GM12864 (cell line): ENCODE measurements around the gene NIPAL3.
A peak's percentile ranks its signal among the peaks of the same experiment; 100 is the strongest.

ENCODE experiments used
- DNase-seq: peaks from one replicate; pipeline ENCODE4 v3.0.0-alpha.2; 2011; ENCODE audit warnings: low read depth
- H3K4me3 ChIP-seq: 2 replicates; pipeline ENCODE4 v1.5.1; 2011; ENCODE audit warnings: mild to moderate bottlenecking, low read depth, low read length, control low read depth
- TF ChIP-seq, protein P1 (sequence below): IDR thresholded peaks from 2 replicates; pipeline ENCODE4 v1.5.1; 2011; ENCODE audit warnings: low read depth, mild to moderate bottlenecking, moderate library complexity, low read length, control low read depth, inconsistent platforms; ENCODE audit errors: missing control alignments

Gene NIPAL3

DNA sequence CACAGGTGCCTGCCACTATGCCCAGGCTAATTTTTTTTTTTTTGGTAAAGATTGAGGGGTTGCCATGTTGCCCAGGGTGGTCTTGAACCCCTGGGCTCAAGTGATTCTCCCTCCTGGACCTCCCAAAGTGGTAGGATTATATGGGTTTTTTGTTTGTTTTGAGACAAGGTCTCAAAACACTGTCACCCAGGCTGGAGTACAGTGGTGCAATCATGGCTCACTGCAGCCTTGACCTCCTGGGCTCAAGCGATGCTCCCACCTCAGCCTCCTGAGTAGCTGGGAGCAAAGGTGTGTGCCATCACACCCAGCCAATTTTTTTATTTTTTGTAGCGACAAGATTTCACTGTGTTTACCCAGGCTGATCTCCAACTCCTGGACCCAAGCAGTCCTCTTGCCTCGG, 78.2 kb downstream of the NIPAL3 start:
- no peak for DNase-seq
- TF ChIP-seq, protein P1, sequence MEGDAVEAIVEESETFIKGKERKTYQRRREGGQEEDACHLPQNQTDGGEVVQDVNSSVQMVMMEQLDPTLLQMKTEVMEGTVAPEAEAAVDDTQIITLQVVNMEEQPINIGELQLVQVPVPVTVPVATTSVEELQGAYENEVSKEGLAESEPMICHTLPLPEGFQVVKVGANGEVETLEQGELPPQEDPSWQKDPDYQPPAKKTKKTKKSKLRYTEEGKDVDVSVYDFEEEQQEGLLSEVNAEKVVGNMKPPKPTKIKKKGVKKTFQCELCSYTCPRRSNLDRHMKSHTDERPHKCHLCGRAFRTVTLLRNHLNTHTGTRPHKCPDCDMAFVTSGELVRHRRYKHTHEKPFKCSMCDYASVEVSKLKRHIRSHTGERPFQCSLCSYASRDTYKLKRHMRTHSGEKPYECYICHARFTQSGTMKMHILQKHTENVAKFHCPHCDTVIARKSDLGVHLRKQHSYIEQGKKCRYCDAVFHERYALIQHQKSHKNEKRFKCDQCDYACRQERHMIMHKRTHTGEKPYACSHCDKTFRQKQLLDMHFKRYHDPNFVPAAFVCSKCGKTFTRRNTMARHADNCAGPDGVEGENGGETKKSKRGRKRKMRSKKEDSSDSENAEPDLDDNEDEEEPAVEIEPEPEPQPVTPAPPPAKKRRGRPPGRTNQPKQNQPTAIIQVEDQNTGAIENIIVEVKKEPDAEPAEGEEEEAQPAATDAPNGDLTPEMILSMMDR, result no peak
- no peak overlapping the region for H3K4me3 ChIP-seq

DNA sequence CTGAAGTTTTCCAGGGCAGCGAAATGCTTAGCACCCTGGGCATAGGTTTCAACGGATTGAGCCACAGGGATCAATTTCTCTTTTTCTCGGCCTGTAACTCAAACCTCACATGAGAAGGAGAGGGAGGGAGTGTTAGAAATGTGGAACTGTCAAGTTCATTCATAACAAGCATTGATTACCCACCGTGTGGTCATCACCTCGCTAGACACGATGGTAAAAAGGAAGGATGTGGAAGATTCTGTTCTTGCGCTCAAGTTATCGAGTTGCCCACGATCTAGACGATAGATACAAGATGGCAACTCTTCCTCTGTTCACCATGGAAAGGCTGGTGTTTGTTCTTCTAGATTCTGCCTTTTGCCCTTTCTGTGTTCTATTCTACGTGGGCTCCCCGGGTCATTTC, 83.0 kb downstream of the NIPAL3 start:
- TF ChIP-seq, protein P1, result no peak
- no peak for DNase-seq
- no peak overlapping the region for H3K4me3 ChIP-seq

DNA sequence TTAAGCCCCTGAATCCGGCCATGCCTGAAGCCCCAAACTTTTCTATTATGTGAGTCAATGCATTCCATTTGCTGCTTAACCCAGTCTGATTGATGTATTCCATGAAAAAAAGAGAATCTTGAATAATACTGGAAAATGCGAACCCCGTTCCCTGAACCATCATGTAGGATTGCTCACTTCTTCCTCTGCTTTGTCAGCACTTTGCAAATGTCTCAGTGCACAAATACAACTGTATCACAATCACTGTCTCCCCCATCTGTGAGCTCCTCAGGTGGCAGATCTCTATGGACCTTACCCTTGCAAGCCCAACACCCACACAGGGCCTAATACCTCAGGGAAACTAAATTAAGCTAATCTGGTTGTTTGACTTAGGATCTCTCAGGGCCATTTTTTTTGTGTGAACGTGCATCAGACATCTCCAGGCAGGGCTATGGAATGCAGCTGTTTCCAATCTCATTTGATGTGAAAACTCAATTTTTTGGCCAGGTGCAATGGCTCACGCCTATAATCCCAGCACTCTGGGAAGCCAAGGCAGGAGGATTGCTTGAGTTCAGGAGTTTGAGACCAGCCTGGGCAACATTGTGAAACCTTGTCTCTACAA, 84.9 kb downstream of the NIPAL3 start:
- H3K4me3 ChIP-seq, result no peak overlapping the region
- no peak for DNase-seq
- TF ChIP-seq, protein P1, result no peak

DNA sequence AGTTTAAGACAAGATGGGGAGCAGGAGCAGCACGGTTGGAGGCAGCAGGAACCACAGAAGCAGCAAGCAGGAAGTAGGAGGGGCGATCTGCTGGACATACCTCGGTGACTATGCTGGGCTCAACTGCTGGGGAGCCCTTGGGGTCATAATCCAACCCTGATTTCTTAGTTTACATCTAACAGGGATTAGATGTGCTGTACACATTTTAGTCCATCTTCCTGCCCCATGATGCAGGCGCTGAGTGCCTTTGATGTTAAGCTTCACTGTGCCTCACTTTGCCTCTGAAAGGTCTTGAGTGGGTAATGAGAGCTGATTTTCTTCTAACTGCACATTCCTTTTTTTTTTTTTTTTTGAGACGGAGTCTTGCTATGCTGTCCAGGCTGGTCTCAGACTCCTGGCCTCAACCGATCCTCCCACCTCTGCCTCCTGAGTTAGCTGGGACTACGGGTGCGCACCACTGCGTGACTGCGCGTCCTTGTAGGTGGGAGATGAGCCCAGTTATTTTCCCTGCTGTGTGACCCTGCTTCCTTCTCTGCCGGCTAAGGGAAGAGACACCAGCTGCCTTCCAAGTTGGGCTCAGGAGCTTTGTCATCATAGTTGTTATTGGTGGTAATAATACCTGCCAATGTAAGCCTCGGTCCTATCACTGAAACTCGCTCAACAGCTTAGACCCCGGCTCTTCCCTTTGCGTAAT, 85.9 kb downstream of the NIPAL3 start:
- no peak for DNase-seq
- TF ChIP-seq, protein P1, result no peak
- peak overlapping the region; percentile 48; the same call in 1 of the 2 replicates for H3K4me3 ChIP-seq

DNA sequence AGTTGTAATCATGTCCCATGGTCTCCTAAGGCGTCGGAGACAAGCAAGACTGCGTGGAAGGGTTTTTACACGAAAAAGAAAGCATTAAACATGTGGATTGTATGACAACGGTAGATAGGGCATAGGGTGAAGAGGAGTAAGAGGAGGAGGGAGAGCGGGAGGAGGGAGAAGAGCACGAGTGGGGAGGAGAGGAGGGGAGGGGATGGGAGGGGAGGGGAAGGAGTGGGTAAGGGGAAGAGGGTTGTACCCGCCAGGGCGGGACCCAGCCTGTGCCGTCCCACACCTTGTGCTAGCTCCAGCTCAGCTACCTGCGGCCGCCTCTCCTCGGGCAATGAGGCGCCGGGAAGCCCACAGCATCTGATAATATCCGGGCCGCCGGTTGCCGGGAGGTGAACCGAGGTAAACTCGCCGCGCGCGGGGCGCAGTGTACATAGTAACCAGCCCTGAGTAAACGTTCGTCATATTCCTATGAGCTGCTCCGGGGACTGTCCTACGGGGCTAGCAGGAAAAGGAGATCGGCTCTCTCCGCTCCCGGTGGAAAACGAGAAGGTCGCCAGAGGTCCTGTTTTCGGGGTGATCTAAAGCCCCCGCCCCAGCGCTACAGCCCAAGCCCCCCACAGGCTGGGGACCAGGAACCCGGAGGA, 86.6 kb downstream of the NIPAL3 start:
- TF ChIP-seq, protein P1, result no peak
- no peak for DNase-seq
- peak overlapping the region; percentile 48 for H3K4me3 ChIP-seq

DNA sequence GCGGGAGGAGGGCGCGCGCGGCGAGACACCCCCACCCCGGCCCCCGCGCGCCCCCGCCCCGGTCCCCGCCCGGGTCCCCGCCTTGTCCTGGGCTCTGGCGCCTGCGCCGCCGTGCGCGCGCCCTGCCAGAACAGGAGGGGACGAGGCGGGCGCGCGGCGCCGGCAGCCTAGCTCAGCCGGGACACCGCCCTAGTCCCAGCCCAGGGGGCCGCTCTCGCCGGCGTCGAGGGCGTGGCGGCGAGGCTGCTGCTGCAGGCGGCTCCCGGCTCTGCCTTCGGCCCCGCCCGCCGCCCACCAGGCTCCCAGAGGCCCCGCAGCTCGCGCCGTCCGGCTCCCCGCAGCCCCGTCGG, 87.1 kb downstream of the NIPAL3 start, which contains the start of gene RCAN3:
TSS of gene RCAN3 (plus strand) at position 128 of the 350 bp plus-strand sequence. CDS start 11,537 bp downstream, outside the sequence.
- H3K4me3 ChIP-seq, result peak within 1 kb of the TSS; percentile 48
- TF ChIP-seq, protein P1, result no peak
- peak; percentile 26 for DNase-seq
